MCF 10A (cell line): ENCODE measurements around the gene POGLUT3. TPM values are rescaled to one million over a fixed set of nuclear protein-coding genes. Genes with fewer than 3 reads are reported as not detected.

Source experiments
- BruUV-seq: library from RNA; stranded (reverse); fragments of 400-500 nt; replicated peaks from 2 replicates; lab custom pipeline; 2021; lab: Mats Ljungman, UMichigan
- CTCF ChIA-PET: fragments of 300-600 bp; sonication (Branson Sonifier 250); formaldehyde crosslinking; extraction: SDS; loops from one replicate; lab custom pipeline; 2021; ENCODE audit warnings: antibody characterized with exemption, inconsistent platforms; lab: Yijun Ruan, JAX
- POLR2A ChIA-PET: fragments of 300-600, 350-650 bp; sonication (Branson Sonifier 250); formaldehyde crosslinking; extraction: SDS; loops from one replicate; lab custom pipeline; 2020; ENCODE audit warnings: antibody characterized with exemption, inconsistent platforms; lab: Yijun Ruan, JAX
- DNase-seq: peaks from one replicate; pipeline ENCODE4 v3.0.0-alpha.2; 2018; ENCODE audit not compliant: unreplicated experiment
- H3K27ac Mint-ChIP-seq: one replicate; pipeline ENCODE4 v1.8.0; 2022; ENCODE audit warnings: mild to moderate bottlenecking, low read depth, mixed read lengths; ENCODE audit not compliant: unreplicated experiment
- H3K27me3 Mint-ChIP-seq: one replicate; pipeline ENCODE4 v1.8.0; 2022; ENCODE audit warnings: mixed read lengths; ENCODE audit not compliant: insufficient read depth, unreplicated experiment
- H3K36me3 Mint-ChIP-seq: one replicate; pipeline ENCODE4 v1.8.0; 2022; ENCODE audit warnings: mild to moderate bottlenecking, moderate library complexity, mixed read lengths; ENCODE audit not compliant: insufficient read depth, unreplicated experiment
- H3K4me1 Mint-ChIP-seq: one replicate; pipeline ENCODE4 v1.8.0; 2022; ENCODE audit warnings: mixed read lengths; ENCODE audit not compliant: insufficient read depth, unreplicated experiment
- H3K4me3 Mint-ChIP-seq: one replicate; pipeline ENCODE4 v1.8.0; 2022; ENCODE audit warnings: mild to moderate bottlenecking, moderate library complexity, mixed read lengths; ENCODE audit not compliant: unreplicated experiment
- H3K9me3 Mint-ChIP-seq: one replicate; pipeline ENCODE4 v1.8.0; 2022; ENCODE audit warnings: mixed read lengths; ENCODE audit not compliant: unreplicated experiment
- CTCF ChIP-seq: fragments of 200-600 bp; IDR thresholded peaks from one replicate; pipeline ENCODE4 v1.8.0; 2022; ENCODE audit warnings: antibody characterized with exemption, mild to moderate bottlenecking; ENCODE audit not compliant: unreplicated experiment
- intact Hi-C: fragments of 100-400 bp; cut with micrococcal nuclease; formaldehyde crosslinking; loops from 2 replicates; pipeline ENCODE4 v1.14.1; 2022
- total RNA-seq: library from RNA; stranded (reverse); gene quantifications from 2 replicates; pipeline ENCODE4 v1.2.3, GENCODE V29; 2022

POGLUT3 gene
- total RNA-seq, 1 experiment from 2014 or later, result 1.1 TPM

- Mint-ChIP-seq H3K27me3 (no peaks in the 10 kb centered on the region), H3K4me1 (peaks cover 4% of the 10 kb centered on the region), H3K36me3 (no peaks in the 10 kb centered on the region), H3K27ac (no peak overlapping the region), H3K4me3 (no peak overlapping the region), H3K9me3 (no peaks in the 10 kb centered on the region)
- BruUV-seq, result no TSS peak
- no peak for DNase-seq
- ChIA-PET POLR2A (interaction anchor here (0.6 kb wide), 1 partner anchor 48 kb away, joined by 3 read pairs; no protein-coding TSS in a partner anchor), CTCF (interaction anchor here (0.7 kb wide), 1 partner anchor 80 kb away, joined by 3 read pairs; no protein-coding TSS in a partner anchor)
- TF ChIP-seq CTCF, result no peak
- intact Hi-C loops, result no loop called here
Observed at GRCh38 chr11:108491936-108492335, 6.2 kb downstream of the POGLUT3 start.

- POLR2A ChIA-PET, result no interaction called here
- Mint-ChIP-seq H3K4me3 (no peak overlapping the region), H3K4me1 (peaks cover 8% of the 10 kb centered on the region)
Observed at GRCh38 chr11:108486828-108487227, 11.4 kb downstream of the POGLUT3 start.

GRCh38 chr11:108486331-108486730, 11.9 kb downstream of the POGLUT3 start:
- Mint-ChIP-seq H3K4me1 (peaks cover 8% of the 10 kb centered on the region), H3K27ac (no peak overlapping the region), H3K9me3 (no peaks in the 10 kb centered on the region), H3K36me3 (peaks cover 6% of the 10 kb centered on the region), H3K4me3 (no peak overlapping the region), H3K27me3 (no peaks in the 10 kb centered on the region)
- CTCF ChIA-PET, result no interaction called here
- POLR2A ChIA-PET, result no interaction called here
- BruUV-seq, result no TSS peak
- TF ChIP-seq CTCF, result no peak
- intact Hi-C loops, result no loop called here
- no peak for DNase-seq

More at GRCh38 chr11:108486828-108487227, 11.4 kb downstream of the POGLUT3 start:
- CTCF ChIA-PET, result no interaction called here
- TF ChIP-seq CTCF, result no peak
- intact Hi-C loops, result no loop called here
- peaks cover 6% of the 10 kb centered on the region for H3K36me3 Mint-ChIP-seq
- no peaks in the 10 kb centered on the region for H3K27me3 Mint-ChIP-seq
- H3K9me3 Mint-ChIP-seq, result no peaks in the 10 kb centered on the region
- no peak for DNase-seq
- no TSS peak for BruUV-seq
- no peak overlapping the region for H3K27ac Mint-ChIP-seq

- peaks cover 6% of the 10 kb centered on the region for H3K36me3 Mint-ChIP-seq
- ChIA-PET POLR2A (no interaction called here), CTCF (no interaction called here)
- no peak for TF ChIP-seq CTCF
- peak; percentile 56 for DNase-seq
- no peak overlapping the region for H3K4me3 Mint-ChIP-seq
- H3K4me1 Mint-ChIP-seq, result peaks cover 8% of the 10 kb centered on the region
- no peak overlapping the region for H3K27ac Mint-ChIP-seq
- H3K9me3 Mint-ChIP-seq, result no peaks in the 10 kb centered on the region
- BruUV-seq, result no TSS peak
- H3K27me3 Mint-ChIP-seq, result no peaks in the 10 kb centered on the region
- intact Hi-C loops, result no loop called here
Observed at GRCh38 chr11:108483163-108483562, 15.0 kb downstream of the POGLUT3 start.
